HG02943 (cell line): ENCODE data around the gene RHBDD1.

Experiments
- ATAC-seq: cut with Tn5 transposase; IDR thresholded peaks from one replicate; pipeline ENCODE4 v1.9.1; 2021; ENCODE audit warnings: mild to moderate bottlenecking, low read depth, moderate library complexity; ENCODE audit not compliant: unreplicated experiment

Gene RHBDD1, protein sequence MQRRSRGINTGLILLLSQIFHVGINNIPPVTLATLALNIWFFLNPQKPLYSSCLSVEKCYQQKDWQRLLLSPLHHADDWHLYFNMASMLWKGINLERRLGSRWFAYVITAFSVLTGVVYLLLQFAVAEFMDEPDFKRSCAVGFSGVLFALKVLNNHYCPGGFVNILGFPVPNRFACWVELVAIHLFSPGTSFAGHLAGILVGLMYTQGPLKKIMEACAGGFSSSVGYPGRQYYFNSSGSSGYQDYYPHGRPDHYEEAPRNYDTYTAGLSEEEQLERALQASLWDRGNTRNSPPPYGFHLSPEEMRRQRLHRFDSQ

DNA sequence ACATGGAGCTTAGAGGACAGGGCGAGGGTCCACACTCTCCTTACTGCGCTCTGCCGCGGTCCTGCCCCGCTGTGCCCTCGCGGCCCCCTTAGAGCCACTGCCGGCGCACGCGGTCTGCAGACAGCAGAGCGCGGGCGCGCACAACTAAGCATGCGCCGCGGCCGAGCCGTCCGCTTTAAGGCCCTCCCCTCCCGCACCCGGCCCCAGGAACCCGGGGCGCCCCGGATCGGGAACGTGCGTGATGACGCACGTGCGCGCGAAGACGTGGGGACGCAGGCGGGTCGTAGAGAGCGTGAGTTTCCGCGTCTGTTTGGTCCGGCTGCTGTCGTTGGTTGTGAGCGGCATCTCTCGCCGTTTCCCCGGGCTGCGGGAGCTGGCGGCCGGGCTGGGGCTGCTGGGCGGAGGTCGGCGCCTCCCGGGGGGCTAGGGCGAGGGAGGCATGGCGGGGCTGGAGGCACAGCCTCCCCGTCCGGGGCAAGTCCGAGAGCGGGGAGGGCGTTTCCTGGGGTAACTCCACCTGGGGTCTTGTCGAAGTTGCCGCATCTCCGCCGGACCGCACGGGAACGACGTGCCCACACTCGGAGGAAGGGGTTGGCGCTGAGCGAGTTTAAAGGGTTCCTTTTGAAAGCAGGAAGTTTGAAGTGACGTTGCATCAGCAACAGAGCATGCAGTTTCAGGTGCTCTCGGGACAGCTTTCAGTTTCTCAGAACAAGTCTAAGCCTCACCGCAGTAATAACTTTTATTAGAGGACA, at the start of gene RHBDD1:
Gene RHBDD1 (plus strand): TSS at position 259 of the 752 bp plus-strand sequence. CDS start 28,640 bp downstream, outside the sequence.
- ATAC-seq = peak; percentile 81

DNA sequence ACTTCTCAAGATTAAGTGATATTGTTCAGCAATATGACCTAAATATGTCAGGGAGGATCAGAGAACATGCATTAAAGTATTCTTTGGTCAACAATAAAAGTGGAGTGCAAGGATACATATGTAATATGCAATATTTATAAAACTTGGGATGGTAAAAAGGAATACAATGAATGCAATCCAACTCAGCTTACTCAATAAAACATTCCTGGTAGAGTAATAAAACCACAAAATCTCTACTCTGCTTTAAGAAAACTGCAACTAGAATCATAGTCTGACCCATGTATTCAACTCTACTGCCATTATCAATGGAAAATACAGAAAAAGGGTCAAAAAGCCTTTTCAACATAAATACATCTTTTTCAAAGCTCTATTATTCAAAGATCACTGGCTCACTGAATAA, 47.8 kb upstream of the RHBDD1 start:
- no peak for ATAC-seq

DNA sequence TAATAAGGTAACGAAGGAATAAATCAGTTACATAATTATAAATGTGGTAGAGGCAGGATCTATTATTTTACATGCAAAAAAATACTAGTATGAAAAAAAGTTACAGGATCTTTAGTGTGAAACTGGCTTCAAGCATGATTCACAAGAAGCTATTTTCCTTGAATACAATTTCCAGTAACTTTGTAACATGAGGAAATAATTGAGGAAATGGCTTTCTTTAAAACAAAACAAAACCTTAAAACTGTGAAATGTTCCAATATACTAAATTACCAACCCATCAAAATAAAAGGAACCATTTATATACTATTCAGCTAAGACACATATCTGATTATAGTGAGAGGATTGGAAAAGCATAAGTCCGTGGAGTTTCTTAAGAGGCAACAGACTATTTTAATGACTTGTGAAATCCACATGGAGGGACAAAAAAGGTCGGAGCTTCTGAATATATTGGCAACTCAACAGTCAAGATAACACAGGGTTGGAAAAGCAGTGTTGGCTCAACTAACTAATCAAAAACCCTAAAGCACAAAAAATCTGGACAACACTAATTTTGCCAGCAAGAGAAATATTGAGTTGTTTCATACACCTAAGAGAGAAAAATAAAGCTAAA, 46.9 kb upstream of the RHBDD1 start:
- ATAC-seq = no peak

DNA sequence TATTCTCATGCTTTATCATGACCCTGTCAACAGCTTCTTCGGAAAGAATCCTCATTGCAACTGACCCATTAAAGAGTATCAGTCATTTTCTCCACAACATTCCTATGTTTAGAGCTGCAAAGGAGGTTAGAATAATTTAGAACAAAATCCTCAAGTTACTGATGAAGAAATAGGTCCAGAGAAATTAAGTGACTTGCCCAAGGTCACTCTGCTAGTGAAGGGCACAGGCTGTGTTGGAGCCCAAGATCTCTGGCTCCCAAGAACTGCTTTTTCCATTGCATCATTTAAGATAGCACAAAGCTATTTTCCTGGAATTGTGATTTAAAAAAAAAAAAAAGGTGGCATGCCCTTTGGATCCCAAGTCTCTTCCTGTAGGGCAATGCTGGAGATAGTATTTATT, 45.8 kb upstream of the RHBDD1 start:
- ATAC-seq = no peak

DNA sequence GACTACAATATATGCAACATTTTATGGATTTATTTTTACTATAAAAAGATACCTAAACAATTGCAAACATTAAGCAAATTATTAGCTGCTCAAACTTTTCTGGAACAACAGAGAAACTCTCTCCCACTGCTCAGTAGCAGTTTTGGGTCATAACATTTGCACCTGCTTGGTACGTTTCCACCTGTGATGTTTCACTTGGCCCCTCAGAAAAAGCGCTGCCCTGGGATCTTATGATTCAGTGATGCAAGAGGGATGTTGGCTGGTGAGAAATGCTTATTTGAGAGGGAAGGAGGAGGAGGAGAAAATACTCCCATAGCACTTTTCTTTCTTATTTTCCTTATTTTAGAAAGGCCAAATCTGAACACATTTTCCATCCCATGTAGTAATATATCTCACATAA, 45.4 kb upstream of the RHBDD1 start:
- ATAC-seq = no peak

DNA sequence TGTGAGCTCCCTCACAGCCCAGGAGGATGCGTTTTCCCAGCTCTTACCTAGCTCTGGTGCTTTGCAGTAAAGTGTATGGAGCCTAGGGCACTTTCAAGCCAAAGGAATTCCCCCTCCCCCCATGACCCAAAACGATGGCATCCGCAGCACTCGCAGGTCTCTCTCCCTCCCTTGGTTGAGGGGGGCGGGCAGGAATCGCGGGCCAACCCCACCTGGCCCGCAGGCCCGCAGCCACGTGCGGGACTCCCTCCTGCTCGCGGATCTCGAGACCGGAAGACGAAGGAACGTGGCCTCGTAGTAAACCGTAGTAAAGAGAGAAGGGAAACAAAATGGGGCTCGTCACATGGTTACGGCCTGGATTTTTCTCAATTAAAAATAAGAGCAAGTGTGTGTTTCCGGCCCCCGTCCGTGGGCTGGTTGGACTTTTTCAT, 44.8 kb upstream of the RHBDD1 start:
- peak; percentile 57 for ATAC-seq

DNA sequence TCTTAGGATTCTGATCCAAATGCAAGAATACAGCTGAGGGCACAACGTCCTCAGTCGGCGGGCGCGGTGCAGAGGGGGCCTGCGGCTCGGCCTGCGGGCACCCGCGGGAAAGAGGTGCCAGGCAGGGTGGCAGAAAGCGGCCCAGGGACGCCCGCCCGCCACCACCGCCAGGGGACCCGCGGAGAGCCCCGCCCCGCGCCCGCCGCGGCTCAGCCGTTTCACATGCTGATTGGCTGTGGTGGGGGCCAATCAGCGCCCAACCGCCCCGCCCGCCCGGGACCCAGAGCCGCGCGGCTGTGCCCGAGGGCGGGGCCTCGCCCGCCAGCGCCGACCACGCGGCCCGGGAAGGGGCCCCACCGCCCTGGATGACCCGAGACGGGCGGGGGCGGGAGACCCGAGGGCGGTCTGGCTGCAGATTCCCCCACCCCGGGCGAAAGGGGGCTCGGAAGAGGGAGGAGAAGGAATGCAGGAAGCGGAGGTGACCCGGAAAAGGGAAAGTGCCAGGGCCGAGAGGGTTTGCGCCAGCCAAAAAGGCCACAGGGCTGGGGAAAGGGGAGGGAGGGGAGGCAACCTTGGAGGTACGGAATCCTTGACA, 44.3 kb upstream of the RHBDD1 start:
- peak; percentile 96 for ATAC-seq

DNA sequence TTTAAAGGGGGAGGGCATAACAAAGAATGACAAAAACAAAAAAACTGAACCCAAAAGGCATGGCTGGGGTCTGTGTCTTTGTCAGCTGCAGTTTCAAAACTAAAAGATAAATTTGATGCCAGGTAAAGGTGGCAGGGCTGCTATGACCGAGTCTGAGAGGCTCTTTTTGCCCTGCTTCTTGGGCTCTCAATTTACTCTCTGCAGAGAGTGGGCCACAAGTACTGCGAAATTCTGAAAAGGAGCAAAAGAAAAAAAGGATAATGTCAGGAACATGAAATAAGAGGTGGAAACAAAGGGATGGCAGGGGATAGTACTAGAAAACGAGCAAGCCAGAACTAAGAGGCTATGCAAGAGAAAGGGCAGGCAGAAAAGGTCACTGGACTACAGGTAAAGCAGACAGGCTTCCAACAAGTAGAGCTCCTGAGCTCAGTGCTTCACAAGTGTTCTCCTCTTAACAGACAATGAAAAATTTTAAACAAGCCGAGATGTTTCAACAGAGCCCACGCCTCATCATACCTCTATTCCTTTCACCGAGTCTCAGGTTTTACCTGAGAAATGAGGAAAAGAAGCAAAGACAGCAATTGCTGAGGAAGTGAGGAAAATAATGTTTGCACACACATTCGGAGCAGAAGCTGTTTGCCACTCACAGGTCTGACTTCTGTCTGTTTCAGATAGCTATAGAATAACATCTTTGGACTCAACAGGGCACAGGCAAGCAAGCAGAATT, 43.5 kb upstream of the RHBDD1 start:
- ATAC-seq = no peak

DNA sequence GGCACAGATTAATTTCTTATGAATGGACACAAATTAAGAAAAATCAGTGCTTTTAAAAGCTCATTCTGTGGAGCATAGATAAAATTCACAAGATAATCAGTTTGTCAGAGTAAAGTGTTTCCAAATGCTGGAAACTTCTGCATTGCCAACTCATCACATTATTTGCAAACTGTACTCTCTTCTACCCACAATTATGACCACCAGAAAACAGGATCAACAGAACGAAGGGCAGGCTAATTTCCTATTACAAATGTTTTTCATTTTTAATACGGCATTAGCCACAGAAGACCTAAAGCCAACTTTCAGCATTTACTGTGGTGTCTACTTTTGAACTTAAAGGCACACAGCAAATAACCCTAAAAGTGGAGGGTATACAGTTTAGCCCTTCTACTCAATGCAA, 42.2 kb upstream of the RHBDD1 start:
- no peak for ATAC-seq

DNA sequence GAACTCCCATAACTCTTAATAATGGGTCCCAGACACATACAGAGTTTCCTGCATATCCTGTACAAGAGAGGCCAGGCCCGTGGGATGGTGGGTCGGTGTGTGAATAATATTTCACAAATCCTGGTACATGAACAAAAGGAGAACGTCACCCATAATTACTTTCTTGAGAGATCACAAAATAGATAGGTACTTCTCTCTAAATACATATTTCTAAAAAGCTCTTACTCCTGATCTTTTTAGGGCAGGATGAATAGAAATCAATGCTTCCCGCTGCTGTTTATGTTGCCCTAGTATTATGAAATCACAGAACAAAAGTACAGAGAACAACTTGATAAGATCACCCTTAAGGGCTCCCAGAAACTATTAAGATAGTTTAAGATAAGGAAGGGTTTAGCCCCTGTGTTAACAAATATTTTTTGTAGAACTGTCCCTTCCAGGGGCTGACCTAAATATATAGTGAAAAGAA, 41.6 kb upstream of the RHBDD1 start:
- ATAC-seq = no peak

DNA sequence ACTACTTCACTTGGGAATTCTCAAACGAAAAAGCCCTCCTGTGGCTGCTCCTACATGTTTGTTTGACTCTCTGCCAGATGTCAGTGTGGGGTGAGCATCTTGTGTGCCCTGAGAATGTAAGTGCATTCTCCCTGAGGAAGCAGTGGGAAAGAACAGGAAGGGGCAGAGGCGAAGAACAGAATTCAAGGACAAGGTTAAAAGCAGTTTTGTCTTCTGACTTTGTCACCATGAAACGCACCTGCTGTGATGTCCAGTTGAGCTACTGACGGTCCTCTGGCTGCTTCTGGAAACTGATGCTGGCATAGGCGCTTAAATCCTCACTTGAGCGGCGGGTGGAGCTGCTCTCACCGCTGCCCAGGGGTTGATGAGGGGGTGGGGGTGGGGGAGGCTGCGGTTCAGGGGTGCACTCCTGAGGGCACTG, 41.1 kb upstream of the RHBDD1 start:
- no peak for ATAC-seq

DNA sequence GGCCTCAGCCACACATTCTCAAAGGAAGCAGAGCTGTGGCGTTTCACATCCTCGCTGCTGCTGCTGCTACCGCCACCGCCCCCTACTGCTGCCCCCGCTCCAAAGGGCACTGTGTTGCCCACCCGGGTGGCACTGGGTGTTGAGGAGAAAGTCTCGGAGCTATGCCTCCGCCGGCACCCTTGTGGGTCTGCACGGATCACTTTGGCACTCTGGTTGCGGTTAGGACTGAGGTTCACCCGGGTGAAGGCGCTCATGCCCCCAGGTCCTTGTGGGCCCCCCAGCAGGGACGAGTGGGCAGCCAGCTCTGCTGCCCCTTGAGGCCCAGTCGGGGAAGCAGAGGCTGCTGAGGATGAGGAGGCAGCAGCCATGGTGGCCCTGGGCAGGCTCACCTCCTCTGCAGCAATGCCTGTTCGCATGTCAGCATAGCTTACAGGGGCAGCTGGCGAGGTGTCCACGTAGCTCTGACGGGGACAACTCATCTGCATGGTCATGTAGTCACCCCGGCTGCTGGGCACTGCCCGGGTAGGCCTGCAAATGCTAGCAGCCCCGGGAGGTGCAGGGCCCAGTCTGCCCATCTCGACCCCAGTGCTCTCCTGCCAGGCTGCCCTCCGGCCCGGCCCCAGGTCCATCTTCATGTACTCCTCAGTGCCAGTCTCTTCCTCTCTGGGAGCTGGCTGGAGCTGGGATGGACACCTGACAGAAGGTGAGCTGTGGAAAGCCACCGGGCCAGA, 40.4 kb upstream of the RHBDD1 start:
- no peak for ATAC-seq

DNA sequence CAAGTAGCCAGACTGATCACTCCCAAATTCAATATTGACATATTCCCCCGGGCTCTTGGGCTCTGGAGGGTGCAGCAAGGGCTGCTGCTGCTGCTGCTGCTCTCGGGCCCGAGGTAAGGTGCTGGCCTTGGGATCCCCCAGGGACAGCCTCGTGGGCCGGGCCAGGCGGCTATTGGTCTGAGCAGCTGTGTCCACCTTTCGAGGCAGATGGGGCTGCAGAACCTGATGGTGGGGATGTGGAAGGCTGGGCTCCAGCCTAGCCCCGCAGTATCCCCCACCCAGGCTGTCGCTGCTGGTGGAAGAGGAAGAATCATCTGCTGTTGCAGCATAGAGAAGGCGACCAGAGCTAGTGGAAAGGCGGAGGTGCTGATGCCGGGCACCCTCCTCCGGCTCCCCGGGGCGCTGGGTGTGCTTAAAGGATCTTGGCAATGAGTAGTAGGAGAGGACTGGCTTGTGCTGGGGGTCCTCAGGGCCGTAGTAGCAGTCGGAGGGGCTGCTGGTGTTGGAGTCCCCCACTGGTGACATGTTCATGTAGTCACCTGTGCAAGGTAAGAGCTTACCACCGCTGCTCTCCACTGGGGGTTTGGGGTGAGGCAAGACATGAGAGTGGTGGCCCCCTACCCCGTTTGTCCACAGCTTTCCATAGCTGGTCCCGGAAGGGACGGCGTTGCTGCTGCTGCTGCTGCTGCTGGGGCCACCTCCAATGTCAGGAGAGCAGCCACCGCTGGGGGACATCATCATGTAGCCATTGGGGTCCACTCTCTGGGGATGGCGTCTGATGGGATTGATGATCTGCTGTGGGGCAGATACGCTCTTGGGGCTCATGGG, 39.6 kb upstream of the RHBDD1 start:
- ATAC-seq = no peak

DNA sequence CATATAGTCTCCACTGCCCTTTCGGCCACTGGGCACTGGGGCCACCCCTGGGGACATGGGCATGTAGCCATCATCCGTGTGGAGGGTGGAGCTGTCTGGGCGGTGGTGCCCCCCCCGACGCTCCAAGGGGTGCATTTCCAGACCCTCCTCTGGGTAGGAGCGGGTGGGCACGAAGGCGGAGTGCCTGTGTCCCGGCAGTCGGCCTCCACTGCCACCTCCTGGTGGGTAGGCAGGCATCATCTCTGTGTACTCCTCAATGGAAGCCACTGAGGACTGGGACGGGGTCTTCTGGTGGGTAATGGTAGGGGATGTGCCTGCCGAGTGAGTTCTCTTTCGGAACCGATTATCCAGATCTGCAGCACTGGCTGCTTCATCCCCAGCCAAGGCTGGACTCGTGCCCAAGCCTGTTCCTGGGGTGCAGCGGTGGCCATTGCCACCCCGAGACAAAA, 39.0 kb upstream of the RHBDD1 start:
- no peak for ATAC-seq

DNA sequence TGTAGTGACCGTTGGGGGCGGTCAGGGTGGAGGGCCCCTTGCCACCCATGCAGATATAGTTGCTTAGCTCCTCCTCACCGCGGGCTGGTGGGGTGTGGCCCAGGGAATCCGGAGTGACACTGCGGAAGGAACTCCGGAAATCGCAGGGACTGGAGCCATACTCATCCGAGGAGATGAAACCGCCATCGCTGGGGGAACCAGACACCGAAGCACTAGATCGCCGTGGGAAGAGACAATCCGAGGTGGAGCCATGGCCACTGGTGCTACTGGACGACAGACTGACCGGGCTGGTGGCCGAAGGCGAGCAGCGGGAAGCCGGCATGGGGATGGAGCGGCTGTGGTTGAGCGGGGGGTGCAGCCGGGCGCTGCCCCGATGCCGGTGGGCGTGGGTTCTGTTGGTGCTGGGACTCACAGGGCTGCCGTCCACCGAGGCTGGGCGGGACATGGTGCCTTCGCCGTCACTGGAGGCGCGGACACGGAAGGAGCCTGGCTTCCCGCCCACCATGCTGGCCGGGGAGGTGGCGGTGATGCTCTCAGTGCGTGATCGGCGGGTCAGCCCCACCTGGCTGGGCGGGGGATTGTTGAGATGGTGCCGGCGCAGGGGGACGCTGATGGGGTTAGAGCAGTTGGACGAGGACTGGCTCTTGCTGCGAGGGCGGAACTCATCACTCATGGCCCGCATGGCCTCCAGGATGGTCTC, 38.4 kb upstream of the RHBDD1 start:
- no peak for ATAC-seq

DNA sequence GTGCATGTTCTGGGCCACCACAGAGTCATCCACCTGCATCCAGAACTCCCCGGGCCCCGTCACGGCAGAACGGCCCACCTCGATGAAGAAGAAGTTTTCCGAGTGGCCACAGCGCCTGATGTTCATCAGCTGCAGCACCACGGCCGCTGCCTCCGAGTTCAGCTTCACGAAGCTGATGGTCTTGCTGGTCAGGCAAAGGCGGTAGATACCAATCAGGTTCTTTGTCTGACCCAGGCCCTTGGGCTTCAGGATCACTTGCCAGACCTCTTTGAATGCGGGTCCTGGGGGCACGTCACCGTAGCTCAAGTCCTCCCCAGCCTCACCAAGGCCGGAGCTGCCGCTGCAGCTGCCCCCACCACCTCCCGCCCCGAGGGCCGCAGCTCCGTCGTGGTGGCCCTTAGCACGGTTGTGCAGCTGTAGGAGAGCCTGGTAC, 37.8 kb upstream of the RHBDD1 start:
- ATAC-seq = no peak

DNA sequence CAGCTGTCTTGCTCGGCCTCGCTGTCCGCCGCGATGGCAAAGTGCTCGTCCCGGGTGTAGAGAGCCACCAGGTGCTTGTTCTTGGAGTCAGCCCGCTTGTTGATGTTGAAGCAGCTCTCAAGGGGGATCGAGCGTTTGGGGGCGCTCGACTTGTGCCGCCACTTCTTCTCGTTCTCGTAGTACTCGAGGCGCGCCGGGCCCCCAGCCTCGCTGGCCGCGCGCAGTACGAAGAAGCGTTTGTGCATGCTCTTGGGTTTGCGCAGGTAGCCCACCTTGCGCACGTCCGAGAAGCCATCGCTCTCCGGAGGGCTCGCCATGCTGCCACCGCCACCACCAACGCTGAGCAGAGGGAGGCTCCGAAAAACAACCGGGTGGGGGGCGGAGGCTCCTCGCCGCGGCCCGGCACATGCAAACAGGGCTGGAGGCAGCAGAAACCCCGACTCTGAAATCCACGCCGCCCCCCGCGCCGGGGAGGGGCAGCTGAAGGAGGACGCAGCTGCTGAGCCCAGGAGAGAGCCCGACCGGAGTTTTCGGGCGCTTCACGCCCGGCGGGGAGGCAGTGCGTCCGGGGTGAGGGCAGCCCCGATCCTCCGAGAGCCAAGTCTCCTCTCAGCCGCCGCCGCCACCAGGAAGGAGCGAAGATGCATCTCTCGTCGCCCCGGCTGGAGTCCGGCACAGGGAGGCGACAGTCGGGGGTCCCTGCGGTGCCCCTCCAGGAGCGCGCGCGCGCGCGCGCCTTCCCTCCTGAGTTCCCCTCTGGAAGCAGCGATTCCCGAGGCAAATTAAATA, 37.2 kb upstream of the RHBDD1 start:
- ATAC-seq = peak; percentile 23
